NCI-H774 (cell line): ENCODE measurements around the gene CCNK.

Experiments
- DNase-seq: peaks from one replicate; lab custom pipeline; 2025; lab: John Stamatoyannopoulos, UW

CCNK gene

DNA sequence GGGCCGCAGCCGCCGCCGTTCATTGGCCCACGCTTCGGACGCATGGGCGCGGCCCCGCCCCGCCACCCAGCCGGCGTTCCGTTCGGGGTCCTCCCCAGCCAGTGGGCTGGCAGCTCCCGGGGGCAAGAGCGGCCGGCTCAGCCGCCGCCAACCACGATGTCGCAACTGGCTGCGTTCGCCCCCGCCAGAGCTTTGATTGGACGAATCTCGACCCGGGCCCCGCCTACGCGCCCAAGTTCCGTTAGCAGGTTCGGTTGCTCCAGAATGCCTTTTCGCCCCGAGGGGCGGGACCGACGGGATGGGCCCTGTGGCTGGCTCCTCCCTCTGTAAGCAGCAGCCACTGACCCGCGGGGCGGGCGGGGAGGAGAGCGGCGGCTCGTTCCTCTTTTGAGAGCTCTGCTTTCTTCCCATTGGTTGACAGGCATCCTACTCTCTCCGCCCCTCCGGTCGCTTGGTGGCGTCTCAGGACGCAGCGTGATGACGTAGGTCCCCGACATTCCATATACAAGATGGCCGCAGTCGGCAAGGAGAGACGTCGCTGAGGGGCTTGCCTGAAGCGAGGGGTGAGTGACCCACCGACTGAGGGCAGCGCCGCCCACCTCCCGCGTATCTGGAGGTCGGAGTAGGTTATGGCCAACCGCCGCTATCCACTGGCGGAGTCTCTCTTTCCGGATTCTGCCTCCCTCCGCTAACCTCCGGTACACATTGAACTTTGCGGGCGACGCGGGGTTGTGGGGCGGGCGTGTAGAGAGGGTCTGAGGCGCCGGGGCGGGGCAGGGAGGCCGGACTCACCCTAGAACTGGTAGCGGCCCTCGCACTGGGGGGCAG lies at the start of gene CCNK:
Gene CCNK, plus strand, starts transcription at position 493 of the 828 bp plus-strand sequence. CDS start 11,269 bp downstream, outside the sequence.
- peak; percentile 100 for DNase-seq

DNA sequence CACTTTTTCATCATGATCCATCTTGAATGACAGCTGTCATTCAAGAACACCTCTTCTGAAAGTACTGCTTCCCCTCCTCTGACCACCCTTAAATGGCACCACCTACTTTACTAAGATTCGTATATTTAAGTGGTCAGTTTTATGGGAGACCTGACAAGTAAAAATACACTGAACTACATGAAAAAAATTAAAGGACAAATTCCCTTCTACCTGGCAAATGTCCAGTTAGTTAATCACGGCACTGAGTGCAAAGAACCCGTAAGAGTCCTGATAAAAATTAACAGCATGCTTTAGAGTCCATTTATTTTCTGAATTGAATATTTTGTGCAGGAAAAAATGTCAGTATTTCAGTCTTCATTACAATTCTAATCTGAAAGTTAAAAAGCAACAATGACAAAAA lies 49.2 kb upstream of the CCNK start:
- no peak for DNase-seq

GRCh38 chr14:99432485-99432884 lies 48.7 kb upstream of the CCNK start:
- no peak for DNase-seq

GRCh38 chr14:99435327-99435726 lies 45.9 kb upstream of the CCNK start:
- no peak for DNase-seq

GRCh38 chr14:99436247-99437180 lies 44.7 kb upstream of the CCNK start:
- no peak for DNase-seq

- no peak for DNase-seq
Measured at GRCh38 chr14:99437706-99438105, 43.5 kb upstream of the CCNK start.

DNA sequence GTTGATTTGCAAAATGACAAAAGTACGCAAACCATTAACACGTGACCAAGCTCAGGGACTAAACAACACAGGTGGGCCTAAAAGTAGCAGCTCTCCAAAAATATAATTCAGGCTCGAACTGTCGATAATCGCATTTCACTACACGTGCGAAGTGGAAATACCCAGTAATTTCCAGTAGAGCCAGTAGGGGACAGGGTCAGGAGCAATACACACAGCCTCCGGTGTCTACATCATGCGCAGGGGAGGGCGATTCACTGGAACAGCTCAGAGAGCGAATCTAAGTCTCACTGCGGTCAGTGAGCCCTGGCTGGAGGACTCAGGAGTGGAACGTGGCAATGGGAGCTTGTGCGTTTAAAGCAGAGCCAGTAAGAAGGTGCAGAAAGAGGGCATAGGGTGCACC lies 40.9 kb upstream of the CCNK start:
- no peak for DNase-seq

DNA sequence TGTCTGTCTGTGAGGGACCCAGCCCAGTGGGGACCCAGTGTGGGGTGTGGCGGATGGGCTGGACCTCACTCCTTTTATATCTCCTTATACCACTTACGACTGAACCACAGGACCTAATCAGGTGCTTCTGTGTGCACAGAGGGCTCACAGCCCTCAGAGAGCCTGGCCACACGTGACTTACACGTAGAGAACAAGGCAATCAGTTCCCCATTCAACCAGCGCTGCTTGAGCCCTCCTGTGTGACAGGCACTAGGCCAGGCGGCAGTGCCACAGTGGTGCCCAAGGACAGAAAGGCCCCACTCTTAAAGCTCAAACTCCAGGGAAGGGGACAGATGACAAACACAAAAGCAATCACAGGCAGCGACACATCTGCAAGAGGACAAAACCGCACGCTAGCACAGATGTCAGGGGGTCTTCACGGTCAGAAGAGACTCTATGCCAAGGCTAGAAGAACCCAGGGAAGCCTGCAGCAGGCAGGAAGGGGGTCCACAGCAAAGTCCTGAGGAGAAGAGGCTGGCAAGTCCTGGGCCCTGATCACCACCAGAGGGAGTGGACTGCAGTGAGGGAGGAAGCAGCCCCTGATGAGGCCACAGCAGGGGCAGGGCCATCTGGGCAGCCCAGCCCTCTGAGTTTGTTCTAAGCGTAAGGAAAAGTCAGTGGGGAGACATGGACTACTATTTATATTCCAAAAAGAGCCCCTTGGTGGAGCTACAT lies 39.9 kb upstream of the CCNK start:
- DNase-seq = no peak

GRCh38 chr14:99441918-99442317 lies 39.3 kb upstream of the CCNK start:
- DNase-seq = no peak

DNA sequence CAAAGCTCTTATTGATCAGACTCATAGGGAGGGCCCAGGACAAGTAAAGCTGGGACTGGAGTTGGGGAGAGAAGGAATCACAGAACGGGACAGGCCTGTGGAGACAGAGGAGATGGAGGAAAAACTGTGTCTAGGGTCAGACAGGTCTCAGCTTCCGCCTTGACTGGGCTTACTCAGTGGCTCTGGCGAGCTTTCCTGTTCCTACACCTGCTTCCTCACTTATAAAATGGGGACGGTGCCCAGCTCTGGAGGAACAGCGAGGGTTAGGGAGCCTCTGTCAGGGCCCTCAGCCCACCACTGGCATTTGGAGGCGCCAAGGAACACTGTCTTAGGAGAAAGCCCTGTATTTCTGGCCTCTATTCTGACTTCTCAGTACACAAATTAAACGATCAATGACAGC lies 35.3 kb upstream of the CCNK start:
- no peak for DNase-seq

DNA sequence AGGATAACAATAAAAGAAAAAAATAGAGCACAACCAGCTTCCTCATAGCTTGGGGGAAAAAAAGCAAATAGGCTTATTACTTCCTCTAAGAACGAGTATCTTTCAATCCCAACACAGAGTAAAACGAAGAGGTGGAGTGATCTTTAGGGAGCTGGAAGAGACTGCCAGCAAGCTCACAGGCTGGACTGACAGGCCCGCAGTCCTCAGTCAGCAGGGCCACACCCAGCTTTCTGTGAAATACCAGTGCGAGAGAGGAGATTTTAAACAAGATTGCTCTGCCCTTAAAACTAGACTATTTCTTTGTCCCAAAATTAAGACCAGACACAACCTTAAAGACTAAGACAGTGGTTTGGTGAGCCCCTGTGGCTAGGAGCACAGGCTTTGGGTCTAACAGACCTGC lies 33.5 kb upstream of the CCNK start:
- no peak for DNase-seq

DNA sequence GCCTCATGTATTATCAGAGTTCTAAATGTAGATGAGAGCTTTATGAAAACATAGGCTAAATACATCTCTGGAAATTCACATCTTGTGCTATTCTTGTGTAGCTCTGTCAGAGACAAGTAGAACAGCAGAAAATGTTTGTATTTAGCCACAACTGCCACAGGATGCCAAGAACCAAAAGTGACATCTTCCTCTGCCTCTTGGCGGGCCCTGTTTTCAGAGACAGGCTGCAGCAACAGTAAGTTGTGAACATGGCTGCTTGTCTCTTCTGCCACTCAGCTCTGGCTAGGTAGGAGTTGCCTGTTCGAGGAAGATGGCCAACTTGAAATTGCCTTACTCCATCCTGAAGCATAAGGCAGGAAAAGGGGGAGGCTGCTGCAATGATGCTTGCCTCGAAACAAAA lies 30.9 kb upstream of the CCNK start:
- no peak for DNase-seq

GRCh38 chr14:99451234-99451633 lies 30.0 kb upstream of the CCNK start:
- DNase-seq = no peak

GRCh38 chr14:99452968-99453367 lies 28.2 kb upstream of the CCNK start:
- DNase-seq = no peak

GRCh38 chr14:99454246-99454645 lies 27.0 kb upstream of the CCNK start:
- DNase-seq = no peak

DNA sequence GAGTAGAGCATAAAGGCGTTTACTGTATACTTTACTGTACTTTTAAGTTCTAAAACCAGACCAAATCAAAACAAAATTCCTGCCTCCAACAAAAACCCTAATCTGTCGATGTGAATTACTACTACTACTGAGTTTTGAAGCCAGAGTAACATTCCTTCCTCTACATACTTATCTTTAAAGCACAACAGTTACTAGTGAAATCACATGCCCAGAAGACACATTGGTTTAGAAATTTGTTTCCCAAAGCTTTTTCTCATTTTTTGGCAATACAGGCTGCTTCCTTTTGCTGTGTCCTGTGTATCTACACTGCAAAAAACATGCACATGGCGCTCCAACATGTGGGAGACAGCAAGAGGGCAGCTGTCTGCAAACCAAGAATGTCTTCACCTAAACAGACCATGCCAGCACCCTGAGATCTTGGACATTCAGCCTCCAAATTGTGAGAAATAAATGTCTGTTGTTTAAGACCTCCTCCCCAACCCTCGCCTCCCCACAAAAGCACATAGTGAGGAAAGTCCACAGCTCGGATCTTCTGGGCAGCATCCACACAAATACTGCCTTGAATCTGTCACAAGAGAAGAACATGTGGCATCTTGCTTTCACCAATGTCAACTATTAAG lies 21.6 kb upstream of the CCNK start:
- DNase-seq = no peak

DNA sequence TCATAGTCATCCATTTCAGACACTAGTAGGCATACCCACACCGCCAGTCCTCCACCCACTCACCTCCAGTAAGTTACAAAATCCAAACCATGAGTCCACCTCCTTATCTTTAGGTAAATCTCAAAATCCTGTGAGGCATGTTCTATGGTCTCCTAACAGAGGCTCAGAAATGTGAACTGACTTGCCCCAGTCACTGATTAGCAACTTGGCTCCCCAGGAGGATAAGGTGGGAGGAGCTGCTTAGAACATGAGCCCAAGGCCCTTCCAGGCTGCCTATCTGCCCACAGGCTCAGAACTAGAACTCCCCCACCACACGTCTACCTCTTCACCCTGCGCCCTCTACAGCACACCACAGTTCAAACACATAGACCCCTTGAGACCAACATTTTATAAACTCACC lies 20.4 kb upstream of the CCNK start:
- DNase-seq = no peak

DNA sequence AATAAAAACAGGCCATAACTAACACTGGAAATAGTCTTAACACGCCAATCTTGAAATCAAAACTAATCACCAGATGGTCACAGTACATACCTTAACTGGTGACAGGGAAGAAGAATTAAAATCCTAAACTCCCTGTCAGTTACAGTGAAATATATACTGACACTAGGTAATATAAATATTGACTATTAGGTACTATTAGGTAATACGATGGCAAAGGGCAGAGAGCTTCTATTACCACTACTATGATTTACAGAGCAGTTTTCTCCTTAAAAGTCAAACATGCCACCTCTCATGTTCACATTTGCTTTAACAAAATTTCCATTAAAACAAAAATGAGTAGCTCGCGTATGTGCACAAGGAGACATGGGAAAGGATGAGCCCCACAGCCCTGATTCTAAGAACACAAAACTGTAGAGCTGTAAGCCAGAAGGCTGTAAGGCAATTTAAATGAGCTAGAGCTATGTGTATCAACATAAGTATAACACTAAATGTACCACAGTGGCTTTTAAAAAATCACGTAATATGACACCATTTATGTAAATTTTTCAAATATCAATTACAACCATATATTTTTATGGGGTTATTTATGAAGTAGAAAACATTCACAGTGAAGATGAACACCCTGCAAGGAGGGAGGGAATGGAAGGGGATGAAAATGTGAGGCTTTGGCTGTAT lies 19.7 kb upstream of the CCNK start:
- DNase-seq = no peak

- DNase-seq = no peak
Measured at GRCh38 chr14:99462210-99462609, 19.0 kb upstream of the CCNK start.

DNA sequence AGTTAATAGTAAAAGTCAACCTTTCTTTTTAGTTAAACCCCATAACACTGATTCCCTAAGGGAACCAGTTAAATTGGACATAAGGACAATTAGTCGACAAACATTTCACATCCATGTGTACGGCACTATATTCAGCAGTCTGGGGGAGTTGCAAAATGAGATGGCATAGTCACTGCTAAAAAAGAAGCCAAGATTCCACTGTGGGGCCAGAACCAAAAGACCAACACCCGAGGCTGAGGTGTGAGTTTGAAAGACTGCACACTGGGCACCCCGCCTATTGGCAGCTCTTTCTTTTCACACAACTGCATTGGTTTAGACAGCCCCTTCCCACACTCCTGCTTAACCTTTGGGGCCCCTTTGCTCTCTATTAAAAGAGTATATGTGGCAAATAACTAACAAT lies 17.2 kb upstream of the CCNK start:
- no peak for DNase-seq

- no peak for DNase-seq
Measured at GRCh38 chr14:99465288-99465687, 15.9 kb upstream of the CCNK start.
